ENCODE results near the gene KLRC1.
"Not testable (repeated sequence)": the region's sequence is repeated elsewhere in the genome, so short reads cannot be mapped to it uniquely, and the experiment has no call there.

Gene KLRC1

DNA sequence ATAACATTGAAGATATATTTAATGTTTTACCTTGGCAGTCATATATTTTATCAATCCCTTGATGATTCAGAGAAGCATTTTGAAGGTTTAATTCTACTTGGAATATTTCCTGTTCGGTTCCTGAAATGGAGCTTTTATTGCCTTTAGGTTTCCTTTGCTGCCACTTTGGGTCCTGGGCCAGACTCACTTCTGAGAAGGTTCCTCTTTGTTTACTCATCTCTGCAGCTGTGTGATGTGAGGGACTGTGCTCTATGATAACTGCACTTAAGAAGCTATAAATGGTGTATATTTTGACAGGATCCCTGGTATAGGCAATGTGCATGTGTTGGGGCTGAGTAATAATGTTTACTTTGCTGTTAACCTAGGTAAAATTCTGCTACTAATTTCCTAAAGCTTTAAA lies 32.8 kb downstream of the KLRC1 start, which contains the start of gene KLRC3:
TSS of gene KLRC3 (minus strand) at position 262 of the 400 bp plus-strand sequence. CDS start at position 217, 45 bp downstream.
- not testable (repeated sequence) for DNase-seq

- DNase-seq, result no peak
Observed at GRCh38 chr12:10409392-10409791, 43.8 kb downstream of the KLRC1 start, which contains the start of gene KLRC4. Gene KLRC4, minus strand, starts transcription at chr12:10409757. Its CDS starts 182 bp downstream, at chr12:10409575.

- DNase-seq, result no peak
Observed at GRCh38 chr12:10408842-10409241, 44.3 kb downstream of the KLRC1 start.

GRCh38 chr12:10406725-10407124 lies 46.5 kb downstream of the KLRC1 start:
- no peak for DNase-seq

- no peak for DNase-seq
Observed at GRCh38 chr12:10405294-10405693, 47.9 kb downstream of the KLRC1 start.

GRCh38 chr12:10404798-10405197 lies 48.4 kb downstream of the KLRC1 start:
- DNase-seq, result no peak

DNA sequence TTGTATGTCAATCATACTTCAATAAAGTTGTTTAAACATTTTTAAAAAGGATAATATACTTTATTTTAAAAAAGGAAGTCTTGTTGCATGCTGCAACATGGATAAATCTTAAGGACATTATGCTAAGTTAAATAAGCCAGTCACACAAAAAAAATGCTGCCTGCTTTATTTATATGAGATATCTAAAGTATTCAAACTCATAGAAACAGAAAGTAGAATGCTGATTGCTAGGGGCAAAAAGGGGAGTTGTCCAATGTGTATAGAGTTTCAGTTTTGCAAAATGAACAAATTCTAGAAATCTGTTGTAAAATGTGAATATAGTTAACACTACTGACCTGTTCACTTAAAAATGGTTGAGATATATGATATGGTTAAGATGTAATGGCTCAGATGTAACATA lies 52.3 kb downstream of the KLRC1 start:
- no peak for DNase-seq

- no peak for DNase-seq
Observed at GRCh38 chr12:10398168-10398567, 55.0 kb downstream of the KLRC1 start.

GRCh38 chr12:10397296-10397695 lies 55.9 kb downstream of the KLRC1 start:
- no peak for DNase-seq

- DNase-seq, result not testable (repeated sequence)
Observed at GRCh38 chr12:10396176-10396575, 57.0 kb downstream of the KLRC1 start.
